Caco-2 (cell line): ENCODE measurements around the gene TAF4B. TPM values are rescaled to one million over a fixed set of nuclear protein-coding genes. Genes with fewer than 3 reads are reported as not detected.

Experiments used
- BruUV-seq: library from RNA; stranded (reverse); fragments of 400-500 nt; replicated peaks from 2 replicates; lab custom pipeline; 2021; lab: Mats Ljungman, UMichigan
- CTCF ChIA-PET: fragments of 300-600 bp; sonication (Branson Sonifier 250); formaldehyde crosslinking; loops from one replicate; lab custom pipeline; 2022; ENCODE audit warnings: antibody characterized with exemption; lab: Charles Lee
- POLR2A ChIA-PET: fragments of 300-600 bp; sonication (Branson Sonifier 250); formaldehyde crosslinking; loops from one replicate; lab custom pipeline; 2022; ENCODE audit warnings: antibody characterized with exemption; lab: Charles Lee
- DNase-seq, 2 experiments: peaks; one replicate each; pipeline versions ENCODE4 v3.0.0 to v3.0.0-alpha.2; 2020 to 2022
- H3K27me3 ChIP-seq: replicated peaks from 2 replicates; pipeline ENCODE4 v1.6.0; 2011; ENCODE audit warnings: low read length; ENCODE audit not compliant: control insufficient read depth, insufficient read depth
- H3K36me3 ChIP-seq: 2 replicates; pipeline ENCODE4 v1.5.1; 2011; ENCODE audit warnings: low read length; ENCODE audit not compliant: control insufficient read depth, insufficient read depth
- H3K4me1 ChIP-seq: fragments of 250-450 bp; sonication (Bioruptor Pico); 2 replicates; pipeline ENCODE4 v1.5.1; 2020; ENCODE audit warnings: mild to moderate bottlenecking
- H3K4me3 ChIP-seq: 2 replicates; pipeline ENCODE4 v1.5.1; 2011; ENCODE audit warnings: low read depth, mild to moderate bottlenecking, control low read depth, low read length
- H3K9me3 ChIP-seq: fragments of 250-450 bp; sonication (Bioruptor Pico); 2 replicates; pipeline ENCODE4 v1.5.1; 2020; ENCODE audit warnings: mild to moderate bottlenecking, moderate library complexity
- H3K27ac Mint-ChIP-seq: one replicate; pipeline ENCODE4 v1.8.0; 2022; ENCODE audit warnings: mixed read lengths; ENCODE audit not compliant: unreplicated experiment
- H3K27me3 Mint-ChIP-seq: one replicate; pipeline ENCODE4 v1.8.0; 2022; ENCODE audit warnings: mixed read lengths; ENCODE audit not compliant: insufficient read depth, unreplicated experiment
- H3K36me3 Mint-ChIP-seq: one replicate; pipeline ENCODE4 v1.8.0; 2022; ENCODE audit warnings: mild to moderate bottlenecking, mixed read lengths; ENCODE audit not compliant: insufficient read depth, unreplicated experiment
- H3K4me1 Mint-ChIP-seq: one replicate; pipeline ENCODE4 v1.8.0; 2022; ENCODE audit warnings: low read depth, mixed read lengths; ENCODE audit not compliant: unreplicated experiment
- H3K4me3 Mint-ChIP-seq: one replicate; pipeline ENCODE4 v1.8.0; 2022; ENCODE audit warnings: mild to moderate bottlenecking, moderate library complexity, mixed read lengths; ENCODE audit not compliant: unreplicated experiment
- H3K9me3 Mint-ChIP-seq: one replicate; pipeline ENCODE4 v1.8.0; 2022; ENCODE audit warnings: mixed read lengths; ENCODE audit not compliant: unreplicated experiment
- intact Hi-C: fragments of 100-400 bp; cut with micrococcal nuclease; formaldehyde crosslinking; loops from one replicate; pipeline ENCODE4 v1.10.0; 2022; ENCODE audit not compliant: unreplicated experiment
- total RNA-seq: library from RNA; stranded (reverse); gene quantifications from 2 replicates; pipeline ENCODE4 v1.2.3, GENCODE V29; 2022
- TF ChIP-seq, protein P1 (sequence below), 2 experiments: fragments of 200-600 bp in 1 of 2; IDR thresholded peaks; 1 replicate in 1 of 2; 2 replicates in 1 of 2; pipeline versions ENCODE4 v1.5.1 to v1.8.0; 2011 to 2022; ENCODE audit warnings: antibody characterized with exemption in 1 of 2, control low read depth in 1 of 2, inconsistent platforms in 1 of 2, low read depth in 1 of 2, low read length in 1 of 2, mild to moderate bottlenecking in 1 of 2, moderate library complexity in 1 of 2; ENCODE audit not compliant: insufficient read depth in 1 of 2, severe bottlenecking in 1 of 2, unreplicated experiment in 1 of 2

The TAF4B gene
- total RNA-seq, 1 experiment from 2014 or later, result 2.6 TPM

- Histone ChIP-seq H3K9me3 (no peaks in the 10 kb centered on the region), H3K27me3 (no peaks in the 10 kb centered on the region), H3K4me3 (no peak overlapping the region), H3K4me1 (no peaks in the 10 kb centered on the region), H3K36me3 (no peaks in the 10 kb centered on the region)
- no peaks in the 10 kb centered on the region for H3K9me3 Mint-ChIP-seq
- intact Hi-C loops, result no loop called here
- TF ChIP-seq, protein P1, sequence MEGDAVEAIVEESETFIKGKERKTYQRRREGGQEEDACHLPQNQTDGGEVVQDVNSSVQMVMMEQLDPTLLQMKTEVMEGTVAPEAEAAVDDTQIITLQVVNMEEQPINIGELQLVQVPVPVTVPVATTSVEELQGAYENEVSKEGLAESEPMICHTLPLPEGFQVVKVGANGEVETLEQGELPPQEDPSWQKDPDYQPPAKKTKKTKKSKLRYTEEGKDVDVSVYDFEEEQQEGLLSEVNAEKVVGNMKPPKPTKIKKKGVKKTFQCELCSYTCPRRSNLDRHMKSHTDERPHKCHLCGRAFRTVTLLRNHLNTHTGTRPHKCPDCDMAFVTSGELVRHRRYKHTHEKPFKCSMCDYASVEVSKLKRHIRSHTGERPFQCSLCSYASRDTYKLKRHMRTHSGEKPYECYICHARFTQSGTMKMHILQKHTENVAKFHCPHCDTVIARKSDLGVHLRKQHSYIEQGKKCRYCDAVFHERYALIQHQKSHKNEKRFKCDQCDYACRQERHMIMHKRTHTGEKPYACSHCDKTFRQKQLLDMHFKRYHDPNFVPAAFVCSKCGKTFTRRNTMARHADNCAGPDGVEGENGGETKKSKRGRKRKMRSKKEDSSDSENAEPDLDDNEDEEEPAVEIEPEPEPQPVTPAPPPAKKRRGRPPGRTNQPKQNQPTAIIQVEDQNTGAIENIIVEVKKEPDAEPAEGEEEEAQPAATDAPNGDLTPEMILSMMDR (IDR thresholded peaks at IDR 0.05; ENCODE audit: insufficient read depth in 1 of 2, low read depth in 1 of 2, low read length in 1 of 2, severe bottlenecking in 1 of 2, unreplicated experiment in 1 of 2), result no peak
- H3K4me3 Mint-ChIP-seq, result no peak overlapping the region
- no peaks in the 10 kb centered on the region for H3K27me3 Mint-ChIP-seq
- DNase-seq, result no peak
- H3K36me3 Mint-ChIP-seq, result no peaks in the 10 kb centered on the region
- H3K4me1 Mint-ChIP-seq, result no peaks in the 10 kb centered on the region
- H3K27ac Mint-ChIP-seq, result no peak overlapping the region
- no TSS peak for BruUV-seq
- ChIA-PET CTCF (no interaction called here), POLR2A (no interaction called here)
These were observed 198.9 kb downstream of the TAF4B start for GRCh38 chr18:26425148-26425531.

GRCh38 chr18:26429535-26430226 lies 203.4 kb downstream of the TAF4B start:
- Histone ChIP-seq H3K4me1 (no peaks in the 10 kb centered on the region), H3K9me3 (no peaks in the 10 kb centered on the region), H3K36me3 (no peaks in the 10 kb centered on the region), H3K27me3 (no peaks in the 10 kb centered on the region), H3K4me3 (no peak overlapping the region)
- Mint-ChIP-seq H3K36me3 (no peaks in the 10 kb centered on the region), H3K27ac (no peak overlapping the region), H3K9me3 (no peaks in the 10 kb centered on the region), H3K27me3 (no peaks in the 10 kb centered on the region), H3K4me1 (no peaks in the 10 kb centered on the region), H3K4me3 (no peak overlapping the region)
- no peak for DNase-seq
- POLR2A ChIA-PET, result no interaction called here
- BruUV-seq, result no TSS peak
- TF ChIP-seq, protein P1 (IDR thresholded peaks at IDR 0.05; ENCODE audit: insufficient read depth in 1 of 2, low read depth in 1 of 2, low read length in 1 of 2, severe bottlenecking in 1 of 2, unreplicated experiment in 1 of 2), result no peak
- intact Hi-C loops, result no loop called here
- CTCF ChIA-PET, result no interaction called here

GRCh38 chr18:26432651-26433424 lies 206.6 kb downstream of the TAF4B start:
- H3K36me3 ChIP-seq, result no peaks in the 10 kb centered on the region
- POLR2A ChIA-PET, result no interaction called here
- intact Hi-C loops, result no loop called here
- Mint-ChIP-seq H3K9me3 (no peaks in the 10 kb centered on the region), H3K36me3 (no peaks in the 10 kb centered on the region), H3K27me3 (no peaks in the 10 kb centered on the region), H3K4me1 (peaks cover 16% of the 10 kb centered on the region), H3K4me3 (no peak overlapping the region), H3K27ac (no peak overlapping the region)
- CTCF ChIA-PET, result no interaction called here
- no peaks in the 10 kb centered on the region for H3K27me3 ChIP-seq
- BruUV-seq, result no TSS peak
- no peak for DNase-seq
- H3K4me3 ChIP-seq, result no peak overlapping the region
- H3K9me3 ChIP-seq, result no peaks in the 10 kb centered on the region
- H3K4me1 ChIP-seq, result no peaks in the 10 kb centered on the region
- TF ChIP-seq, protein P1 (IDR thresholded peaks at IDR 0.05; ENCODE audit: insufficient read depth in 1 of 2, low read depth in 1 of 2, low read length in 1 of 2, severe bottlenecking in 1 of 2, unreplicated experiment in 1 of 2), result no peak
